GM12891 (cell line): ENCODE results near the gene PTGDR.

ENCODE experiments used
- PAX5 ChIP-seq: IDR thresholded peaks from 2 replicates; pipeline ENCODE4 v1.6.1; 2011; ENCODE audit warnings: low read length, moderate library complexity, mild to moderate bottlenecking; ENCODE audit not compliant: insufficient read depth, severe bottlenecking
- POLR2A ChIP-seq: IDR thresholded peaks from 2 replicates; pipeline ENCODE4 v1.6.1; 2011; ENCODE audit warnings: low read depth, low read length, control low read depth
- POLR2AphosphoS5 ChIP-seq: IDR thresholded peaks from 2 replicates; pipeline ENCODE4 v1.6.1; 2011; ENCODE audit warnings: low read depth, low read length, control low read depth
- POU2F2 ChIP-seq: IDR thresholded peaks from 2 replicates; pipeline ENCODE4 v1.6.1; 2011; ENCODE audit warnings: low read depth, mild to moderate bottlenecking, control low read depth, low read length, moderate library complexity
- SPI1 ChIP-seq: IDR thresholded peaks from 2 replicates; pipeline ENCODE4 v1.6.1; 2011; ENCODE audit warnings: low read depth, low read length, control low read depth
- TAF1 ChIP-seq: IDR thresholded peaks from 2 replicates; pipeline ENCODE4 v1.6.1; 2011; ENCODE audit warnings: low read depth, low read length, control low read depth

GRCh38 chr14:52238682-52239081 lies 28.8 kb upstream of the PTGDR start:
- TF ChIP-seq POLR2A (no peak), TAF1 (no peak), POLR2AphosphoS5 (no peak), SPI1 (no peak), PAX5 (no peak), POU2F2 (no peak)
